ENCODE measurements around the gene DTX4.

The DTX4 gene

DNA sequence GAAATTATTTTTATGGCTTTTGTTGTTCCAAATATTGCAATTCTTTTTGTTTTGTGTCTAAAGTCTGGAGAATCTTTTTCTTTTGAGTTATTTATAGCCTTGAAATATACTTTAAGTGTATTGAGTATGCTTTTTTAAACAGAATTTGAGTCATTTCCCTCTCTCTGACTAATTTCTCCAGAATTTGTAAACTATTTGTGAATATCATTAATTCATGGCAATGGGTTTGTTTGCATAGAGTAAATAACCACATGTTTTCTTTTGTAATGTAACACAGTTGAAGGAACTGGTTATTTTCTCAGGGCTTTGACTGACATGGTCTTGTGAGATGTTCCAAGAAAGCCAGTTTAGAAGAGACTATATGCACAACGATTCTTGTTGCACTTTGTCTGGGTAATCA, 71.7 kb downstream of the DTX4 start:
- H2AFZ ChIP-seq (ENCODE audit: low read depth): no peak overlapping the region
- no peak overlapping the region for H3K27ac ChIP-seq
- TF ChIP-seq, protein P1, sequence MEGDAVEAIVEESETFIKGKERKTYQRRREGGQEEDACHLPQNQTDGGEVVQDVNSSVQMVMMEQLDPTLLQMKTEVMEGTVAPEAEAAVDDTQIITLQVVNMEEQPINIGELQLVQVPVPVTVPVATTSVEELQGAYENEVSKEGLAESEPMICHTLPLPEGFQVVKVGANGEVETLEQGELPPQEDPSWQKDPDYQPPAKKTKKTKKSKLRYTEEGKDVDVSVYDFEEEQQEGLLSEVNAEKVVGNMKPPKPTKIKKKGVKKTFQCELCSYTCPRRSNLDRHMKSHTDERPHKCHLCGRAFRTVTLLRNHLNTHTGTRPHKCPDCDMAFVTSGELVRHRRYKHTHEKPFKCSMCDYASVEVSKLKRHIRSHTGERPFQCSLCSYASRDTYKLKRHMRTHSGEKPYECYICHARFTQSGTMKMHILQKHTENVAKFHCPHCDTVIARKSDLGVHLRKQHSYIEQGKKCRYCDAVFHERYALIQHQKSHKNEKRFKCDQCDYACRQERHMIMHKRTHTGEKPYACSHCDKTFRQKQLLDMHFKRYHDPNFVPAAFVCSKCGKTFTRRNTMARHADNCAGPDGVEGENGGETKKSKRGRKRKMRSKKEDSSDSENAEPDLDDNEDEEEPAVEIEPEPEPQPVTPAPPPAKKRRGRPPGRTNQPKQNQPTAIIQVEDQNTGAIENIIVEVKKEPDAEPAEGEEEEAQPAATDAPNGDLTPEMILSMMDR (conservative IDR thresholded peaks at IDR 0.05; ENCODE audit: low read depth, low read length): no peak
- no peak overlapping the region for H3K4me2 ChIP-seq
- H3K4me3 ChIP-seq (IDR thresholded peaks at IDR 0.05; ENCODE audit: insufficient read depth, low read depth, low read length): no peak overlapping the region
- no peaks in the 10 kb centered on the region for H3K27me3 ChIP-seq (ENCODE audit: insufficient read depth, low read depth)
- H3K9ac ChIP-seq: no peak overlapping the region
- no peaks in the 10 kb centered on the region for H3K79me2 ChIP-seq (ENCODE audit: insufficient read depth, low read depth)
- no peaks in the 10 kb centered on the region for H4K20me1 ChIP-seq (ENCODE audit: insufficient read depth)
- no peaks in the 10 kb centered on the region for H3K4me1 ChIP-seq (ENCODE audit: low read depth, poor library complexity, severe bottlenecking)
- H3K36me3 ChIP-seq (ENCODE audit: insufficient read depth): no peaks in the 10 kb centered on the region

DNA sequence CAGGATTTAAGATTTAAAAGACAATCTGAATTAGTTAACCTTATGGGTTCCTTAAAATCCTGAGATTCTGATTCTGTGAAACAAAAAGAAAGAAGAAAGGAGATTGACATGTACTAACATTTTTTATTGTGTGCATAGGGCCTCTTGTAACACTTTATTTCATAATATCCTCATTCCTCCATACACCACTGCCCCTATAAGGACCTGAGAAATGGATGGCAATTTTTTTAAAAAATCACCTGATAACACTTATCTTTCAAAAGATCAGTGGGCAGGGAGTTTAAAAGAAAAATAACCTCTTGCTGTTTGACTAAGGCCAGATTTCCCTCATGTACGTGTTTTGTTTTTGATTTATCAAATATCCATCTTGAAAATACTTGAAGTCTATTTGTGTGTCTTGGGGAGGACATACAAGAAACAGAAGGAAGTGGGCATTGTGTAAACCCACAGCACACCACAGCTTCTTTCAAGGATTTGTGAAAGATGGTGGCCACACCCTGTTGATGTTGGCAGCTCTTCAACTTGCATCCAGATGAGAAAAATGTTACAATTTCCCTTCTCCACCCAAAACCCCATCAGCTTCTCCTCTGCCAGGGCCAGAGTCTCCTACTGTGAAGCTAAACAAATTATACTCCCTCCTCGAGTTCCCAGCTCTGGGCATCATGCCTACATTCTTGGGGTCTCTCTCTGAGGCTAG, 75.7 kb downstream of the DTX4 start:
- H3K36me3 ChIP-seq (ENCODE audit: insufficient read depth): no peaks in the 10 kb centered on the region
- TF ChIP-seq, protein P1 (conservative IDR thresholded peaks at IDR 0.05; ENCODE audit: low read depth, low read length): no peak
- H3K9ac ChIP-seq: no peak overlapping the region
- no peaks in the 10 kb centered on the region for H3K79me2 ChIP-seq (ENCODE audit: insufficient read depth, low read depth)
- no peaks in the 10 kb centered on the region for H4K20me1 ChIP-seq (ENCODE audit: insufficient read depth)
- H3K27ac ChIP-seq: no peak overlapping the region
- H3K4me1 ChIP-seq (ENCODE audit: low read depth, poor library complexity, severe bottlenecking): no peaks in the 10 kb centered on the region
- no peaks in the 10 kb centered on the region for H3K27me3 ChIP-seq (ENCODE audit: insufficient read depth, low read depth)
- H2AFZ ChIP-seq (ENCODE audit: low read depth): no peak overlapping the region
- no peak overlapping the region for H3K4me2 ChIP-seq
- H3K4me3 ChIP-seq (IDR thresholded peaks at IDR 0.05; ENCODE audit: insufficient read depth, low read depth, low read length): no peak overlapping the region

- no peak overlapping the region for H3K9ac ChIP-seq
- TF ChIP-seq, protein P1 (conservative IDR thresholded peaks at IDR 0.05; ENCODE audit: low read depth, low read length): no peak
- no peak overlapping the region for H3K4me3 ChIP-seq (IDR thresholded peaks at IDR 0.05; ENCODE audit: insufficient read depth, low read depth, low read length)
- H3K36me3 ChIP-seq (ENCODE audit: insufficient read depth): no peaks in the 10 kb centered on the region
- no peaks in the 10 kb centered on the region for H3K79me2 ChIP-seq (ENCODE audit: insufficient read depth, low read depth)
- no peaks in the 10 kb centered on the region for H4K20me1 ChIP-seq (ENCODE audit: insufficient read depth)
- no peak overlapping the region for H3K4me2 ChIP-seq
- H3K27me3 ChIP-seq (ENCODE audit: insufficient read depth, low read depth): no peaks in the 10 kb centered on the region
- no peak overlapping the region for H2AFZ ChIP-seq (ENCODE audit: low read depth)
- H3K4me1 ChIP-seq (ENCODE audit: low read depth, poor library complexity, severe bottlenecking): no peaks in the 10 kb centered on the region
- H3K27ac ChIP-seq: no peak overlapping the region
Measured at GRCh38 chr11:59249535-59249934, 77.6 kb downstream of the DTX4 start.

GRCh38 chr11:59253001-59253400, 81.1 kb downstream of the DTX4 start:
- no peaks in the 10 kb centered on the region for H3K27me3 ChIP-seq (ENCODE audit: insufficient read depth, low read depth)
- no peak overlapping the region for H3K27ac ChIP-seq
- TF ChIP-seq, protein P1 (conservative IDR thresholded peaks at IDR 0.05; ENCODE audit: low read depth, low read length): no peak
- H3K4me3 ChIP-seq (IDR thresholded peaks at IDR 0.05; ENCODE audit: insufficient read depth, low read depth, low read length): no peak overlapping the region
- H3K9ac ChIP-seq: no peak overlapping the region
- no peak overlapping the region for H3K4me2 ChIP-seq
- H4K20me1 ChIP-seq (ENCODE audit: insufficient read depth): no peaks in the 10 kb centered on the region
- H3K79me2 ChIP-seq (ENCODE audit: insufficient read depth, low read depth): no peaks in the 10 kb centered on the region
- no peaks in the 10 kb centered on the region for H3K4me1 ChIP-seq (ENCODE audit: low read depth, poor library complexity, severe bottlenecking)
- H2AFZ ChIP-seq (ENCODE audit: low read depth): no peak overlapping the region
- H3K36me3 ChIP-seq (ENCODE audit: insufficient read depth): no peaks in the 10 kb centered on the region

Data from KMS-11 (cell line).